Heart right ventricle (tissue), 16 donors: Measurements from ENCODE around the gene ANKRD13B. TPM values are rescaled to one million over a fixed set of nuclear protein-coding genes. Genes with fewer than 3 reads are reported as not detected.

Experiments
- ATAC-seq, 8 donors: fragments of 200-7000 bp; cut with Tn5 transposase; one replicate each; pipeline ENCODE4 v1.9.1; 2020; ENCODE audit warnings: mild to moderate bottlenecking in 8 of 8, moderate library complexity in 8 of 8, moderate number of reproducible peaks in 1 of 8
- DNase-seq, 2 donors: peaks; one replicate each; pipeline ENCODE4 v3.0.0-alpha.2; 2020
- H3K27ac ChIP-seq, 10 donors: fragments of 200-600 bp; sonication (generic) in 2 of 10; one replicate each; pipeline versions ENCODE4 v1.5.0 to v1.8.0; 2020 to 2022; ENCODE audit warnings: mild to moderate bottlenecking in 3 of 10
- H3K27me3 ChIP-seq, 7 donors: fragments of 200-600 bp; one replicate each; pipeline ENCODE4 v1.8.0; 2021 to 2022; ENCODE audit warnings: mild to moderate bottlenecking in 2 of 7
- H3K36me3 ChIP-seq, 9 donors: fragments of 200-600 bp; sonication (generic) in 1 of 9; one replicate each; pipeline versions ENCODE4 v1.5.0 to v1.8.0; 2020 to 2022; ENCODE audit warnings: mild to moderate bottlenecking in 2 of 9
- H3K4me1 ChIP-seq, 9 donors: fragments of 200-600 bp; sonication (generic) in 1 of 9; one replicate each; pipeline versions ENCODE4 v1.5.0 to v1.8.0; 2020 to 2022; ENCODE audit warnings: mild to moderate bottlenecking in 4 of 9
- H3K4me3 ChIP-seq, 10 donors: fragments of 200-600 bp; sonication (generic) in 2 of 10; one replicate each; pipeline versions ENCODE4 v1.5.0 to v1.8.0; 2020 to 2022; ENCODE audit warnings: mild to moderate bottlenecking in 7 of 10, moderate library complexity in 2 of 10
- H3K9me3 ChIP-seq, 11 donors: fragments of 200-600 bp in 10 of 11; sonication (generic) in 2 of 11; one replicate each; pipeline versions ENCODE4 v1.5.0 to v1.8.0; 2013 to 2022; ENCODE audit warnings: mild to moderate bottlenecking in 2 of 11, control low read depth in 1 of 11, moderate library complexity in 1 of 11
- CTCF ChIP-seq, 9 donors: fragments of 200-600 bp; sonication (generic) in 2 of 9; IDR thresholded peaks; one replicate each; pipeline versions ENCODE4 v1.5.0 to v1.8.0; 2021 to 2022; ENCODE audit warnings: antibody characterized with exemption in 9 of 9, mild to moderate bottlenecking in 5 of 9, moderate library complexity in 1 of 9
- WGBS, 2 donors: extraction: QIAGEN DNeasy Blood & Tissue Kit; methylation state at CpG; one replicate each; pipeline ENCODE4 v1.1.7; 2013; ENCODE audit warnings: inconsistent platforms in 1 of 2; 5-methylcytosine and 5-hydroxymethylcytosine counted together
- intact Hi-C, 10 donors: fragments of 100-400 bp; cut with DNase I; formaldehyde crosslinking; loops; one replicate each; pipeline versions ENCODE4 v1.11.1 to v1.14.2; 2022
- polyA plus RNA-seq, 2 donors: library from polyadenylated mRNA; stranded (reverse); fragments of 200-250 nt; gene quantifications; one replicate each; pipeline ENCODE4 v1.2.3, GENCODE V29; 2013
- total RNA-seq, 10 donors: library from RNA; stranded (reverse); fragmentation: NEBNext Ultra II Directional in 3 of 10; extraction: Animal tissue kit (Norgen Biotek cat#: 25700) in 3 of 10; gene quantifications; one replicate each; pipeline versions ENCODE4 v1.2.1 to v1.2.4, GENCODE V29; 2021 to 2023
- donor health status: Arrhythmogenic right ventricular cardiomyopathy.
- donor health status: ischemic (EF 13 %, LVEDD 7.1; RV severe dilation, severe dysfunction).
- donor health status: healthy with polysubstance abuse.
- donor health status: DM: no; HTN: yes; CAD: no.
- donor health status: DM: no; HTN: no; CAD: no.
- donor health status: ischemic (EF 25% LVEDD 6.9; RV normal size, moderate dysfunction).
- donor health status: ischemic (EF 25% LVEDD 5.7; RV mildly dilated, moderate dysfunction).
- donor health status: healthy.
- donor health status: DM: yes; HTN: yes; CAD: no.
- donor health status: Ischemic cardiomyopathy.
- donor health status: ischemic (EF 35%, LVEDD 5.7; RV mildly dilated, moderate dysfunction).
- donor health status: nonischemic (EF 11% LVEDD 7.7; RV severe dilation, severe dysfunction).
- donor health status: DM: yes; HTN: yes; CAD: no.
- donor health status: PGD.
- donor health status: ischemic (EF 29% LVEDD 5.4; RV normal size, mild dysfunction).
- donor health status: nonischemic (EF 23%, LVEDD 6.1; RV moderate dilation, normal function).

Gene ANKRD13B
- total and polyA plus RNA-seq, 12 donors, result 2.5 to 9.7 (median 5.7) TPM

GRCh38 chr17:29595943-29596774 is 3.2 kb downstream of the ANKRD13B start:
- no peak overlapping the region for H3K4me3 ChIP-seq
- H3K27me3 ChIP-seq, result peaks cover 0 to 15% (median 0%) of the 10 kb centered on the region in 7 donors
- ATAC-seq (no peak), DNase-seq (peak in 1 of 2 donors; percentile 3)
- 76 to 87% methylated on average over 12 of the region's 12 CpGs for WGBS, 2 donors
- intact Hi-C loops, result no loop called here
- H3K27ac ChIP-seq, result peak overlapping the region in 1 of 10 donors; percentile 14
- H3K9me3 ChIP-seq, result no peaks in the 10 kb centered on the region
- H3K36me3 ChIP-seq, result no peaks in the 10 kb centered on the region
- peaks cover 8 to 64% (median 42%) of the 10 kb centered on the region in 9 donors for H3K4me1 ChIP-seq
- TF ChIP-seq CTCF (IDR thresholded peaks at IDR 0.05), result no peak

GRCh38 chr17:29596811-29597210 is 3.9 kb downstream of the ANKRD13B start:
- ATAC-seq, result peak in 6 of 8 donors; percentile 23 to 73 (median 46)
- Histone ChIP-seq H3K27ac (peak overlapping the region in 1 of 10 donors; percentile 28), H3K9me3 (no peaks in the 10 kb centered on the region), H3K27me3 (peaks cover 0 to 15% (median 0%) of the 10 kb centered on the region in 7 donors), H3K4me1 (peaks cover 6 to 57% (median 35%) of the 10 kb centered on the region in 9 donors), H3K36me3 (no peaks in the 10 kb centered on the region), H3K4me3 (no peak overlapping the region)
- no peak for TF ChIP-seq CTCF (IDR thresholded peaks at IDR 0.05)
- peak in 1 of 2 donors; percentile 54 for DNase-seq
- intact Hi-C loops, result no loop called here
- 54 to 62% methylated on average over 9 of the region's 9 CpGs for WGBS, 2 donors

- no peak for TF ChIP-seq CTCF (IDR thresholded peaks at IDR 0.05)
- Histone ChIP-seq H3K27me3 (peaks cover 0 to 15% (median 0%) of the 10 kb centered on the region in 7 donors), H3K27ac (peak overlapping the region in 2 of 10 donors; percentile 3 to 9), H3K4me3 (no peak overlapping the region), H3K4me1 (peaks cover 6 to 50% (median 28%) of the 10 kb centered on the region in 9 donors), H3K36me3 (no peaks in the 10 kb centered on the region), H3K9me3 (no peaks in the 10 kb centered on the region)
- intact Hi-C loops, result no loop called here
- ATAC-seq, result no peak
- 64 to 73% methylated on average over 13 of the region's 13 CpGs for whole genome bisulfite sequencing, 2 donors
- DNase-seq, result peak in 1 of 2 donors; percentile 4
These were observed 4.6 kb downstream of the ANKRD13B start for GRCh38 chr17:29597361-29598172.

- Histone ChIP-seq H3K36me3 (no peaks in the 10 kb centered on the region), H3K27ac (no peak overlapping the region), H3K27me3 (no peaks in the 10 kb centered on the region), H3K4me1 (peaks cover 0 to 6% (median 0%) of the 10 kb centered on the region in 9 donors), H3K9me3 (no peaks in the 10 kb centered on the region), H3K4me3 (no peak overlapping the region)
- TF ChIP-seq CTCF (IDR thresholded peaks at IDR 0.05), result no peak
- intact Hi-C loops, result no loop called here
- ATAC-seq (no peak), DNase-seq (no peak)
- WGBS, 2 donors, result 86 to 89% methylated on average over 6 of the region's 6 CpGs
These were observed 10.3 kb downstream of the ANKRD13B start for GRCh38 chr17:29603109-29603674.
